Stimulated activated CD8-positive, alpha-beta memory T cell treated with anti-CD3 and anti-CD28 coated beads, Interleukin-7, amount 100 ng/mL, for 24 hours (primary cell): ENCODE measurements around the gene IFNL2.
"Not testable (repeated sequence)": the region's sequence is repeated elsewhere in the genome, so short reads cannot be mapped to it uniquely, and the experiment has no call there.

Source experiments
- DNase-seq: peaks from one replicate; pipeline ENCODE4 v3.0.0-alpha.2; 2020; ENCODE audit warnings: low read depth

IFNL2 gene

DNA sequence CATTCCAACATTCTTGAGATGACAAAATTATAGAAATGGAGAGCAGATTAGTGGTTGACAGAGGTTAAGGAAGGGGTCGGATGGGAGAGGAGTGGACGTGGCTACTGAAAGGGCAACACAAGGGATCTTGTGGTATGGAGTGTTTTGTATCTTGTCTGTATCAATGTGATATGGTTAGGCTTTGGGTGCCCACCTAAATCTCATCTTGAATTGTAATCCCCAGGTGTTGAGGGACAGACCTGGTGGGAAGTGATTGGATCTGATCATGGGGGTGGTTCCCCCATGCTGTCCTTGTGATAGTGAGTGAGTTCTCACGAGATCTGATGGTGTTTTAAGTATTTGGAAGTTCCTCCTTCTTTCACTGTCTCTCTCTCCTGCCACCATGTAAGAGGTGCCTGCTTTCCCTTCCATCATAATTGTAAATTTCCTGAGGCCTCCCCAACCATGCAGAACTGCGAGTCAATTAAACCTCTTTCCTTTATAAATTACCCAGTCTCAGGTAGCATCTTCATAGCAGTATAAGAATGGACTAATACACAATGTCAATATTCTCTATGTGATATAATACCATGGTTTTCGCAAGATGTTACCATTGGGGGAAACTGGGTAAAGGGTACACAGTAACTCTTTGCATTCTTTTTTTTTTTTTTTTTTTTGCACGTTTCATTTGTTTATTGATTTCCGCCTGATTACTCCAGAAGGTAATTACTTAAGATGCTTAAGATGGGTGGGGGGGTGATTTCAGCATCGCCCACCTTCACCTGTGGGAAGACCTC lies 14.6 kb upstream of the IFNL2 start:
- no peak for DNase-seq

DNA sequence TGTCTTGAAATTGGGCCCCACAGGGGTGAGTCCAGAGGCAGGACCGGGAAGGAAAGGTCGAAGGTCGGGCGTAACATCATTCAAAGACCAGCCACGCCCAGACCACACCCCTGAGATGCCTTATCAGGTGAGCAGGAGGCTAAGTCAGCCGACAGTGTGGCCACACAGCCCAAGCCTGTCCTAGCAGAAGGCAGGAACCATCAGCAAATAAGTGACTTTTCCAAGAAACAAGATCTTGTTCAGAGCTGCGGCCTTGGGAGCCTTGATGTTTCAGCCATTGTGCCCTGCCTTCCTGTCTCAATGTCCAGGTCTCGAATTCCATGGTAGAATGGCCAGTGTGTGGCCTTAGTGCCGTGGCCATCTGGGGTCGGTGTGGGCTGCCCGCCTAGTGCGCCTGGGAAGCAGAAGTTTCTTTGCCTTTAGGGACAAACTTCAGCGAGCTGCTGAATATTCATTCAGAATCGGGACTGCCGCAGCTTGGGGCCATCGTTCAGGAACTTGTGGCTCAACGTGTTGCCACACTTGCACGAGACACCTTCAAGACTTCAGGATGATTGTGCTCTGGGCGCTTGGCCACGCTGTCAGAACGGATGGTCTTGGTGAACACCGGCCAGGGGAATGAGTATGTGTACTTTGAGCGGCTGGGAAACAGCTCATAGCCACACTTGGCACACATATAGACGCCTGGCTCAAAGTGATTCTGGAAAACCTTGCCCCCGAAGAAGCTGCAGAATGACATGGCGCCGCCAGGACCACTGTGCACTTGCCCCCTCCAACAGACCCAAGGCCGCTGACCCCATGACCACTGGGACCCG lies 13.5 kb upstream of the IFNL2 start:
- no peak for DNase-seq

DNA sequence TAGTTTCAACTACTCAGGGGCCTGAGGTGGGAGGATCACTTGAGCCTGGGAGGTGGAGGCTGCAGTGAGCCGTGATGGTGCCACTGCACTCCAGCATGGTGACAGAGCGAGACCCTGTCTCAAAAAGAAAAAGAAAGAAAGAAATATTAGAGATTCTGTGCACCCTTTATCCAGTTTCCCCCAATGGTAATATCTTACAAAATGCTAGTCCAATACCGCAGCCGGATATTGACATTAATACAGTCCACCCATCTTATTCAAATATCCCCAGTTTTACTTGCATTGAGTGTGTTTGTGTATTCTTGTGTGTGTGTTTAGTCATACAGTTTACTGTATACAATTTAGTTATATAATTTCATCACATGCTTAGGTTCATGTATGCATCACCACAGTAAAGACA lies 11.0 kb upstream of the IFNL2 start:
- DNase-seq: no peak

DNA sequence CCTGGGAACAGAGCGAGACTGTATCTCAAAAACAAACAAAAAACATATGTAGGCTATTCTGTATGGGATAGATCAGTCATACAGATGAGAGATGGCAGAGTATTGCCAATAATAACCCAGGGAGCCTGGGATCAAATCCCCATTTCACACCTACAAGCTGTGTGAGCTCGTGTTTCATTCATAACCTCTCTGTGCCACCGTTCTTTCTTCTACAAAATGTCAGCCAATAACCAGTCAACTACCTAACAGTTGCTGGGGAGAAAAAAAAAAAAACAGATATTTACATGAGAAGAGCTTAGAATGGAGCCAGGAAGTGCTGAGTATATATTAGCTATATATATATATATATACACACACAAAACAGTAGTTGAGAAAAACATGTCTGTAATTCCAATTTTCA lies 6.5 kb upstream of the IFNL2 start:
- no peak for DNase-seq

DNA sequence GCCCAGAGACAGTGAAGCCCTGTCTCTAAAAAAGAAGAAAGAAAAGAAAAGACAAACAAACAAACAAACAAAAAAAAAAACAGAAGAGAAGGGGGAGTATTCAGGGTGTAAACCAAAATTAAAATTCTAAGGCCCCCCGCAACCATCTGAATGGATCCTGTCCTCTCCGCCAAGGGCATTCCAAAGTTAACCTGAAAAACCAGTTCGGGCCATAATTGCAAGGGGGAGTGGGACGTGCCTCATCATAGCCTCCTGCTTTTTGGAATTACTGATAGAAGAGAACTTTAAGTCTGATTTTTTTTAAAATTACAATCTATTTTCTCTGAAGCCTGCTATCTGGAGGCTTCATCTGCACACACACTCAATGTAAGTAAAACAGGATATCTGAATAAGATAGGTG lies 5.7 kb upstream of the IFNL2 start:
- DNase-seq: no peak

DNA sequence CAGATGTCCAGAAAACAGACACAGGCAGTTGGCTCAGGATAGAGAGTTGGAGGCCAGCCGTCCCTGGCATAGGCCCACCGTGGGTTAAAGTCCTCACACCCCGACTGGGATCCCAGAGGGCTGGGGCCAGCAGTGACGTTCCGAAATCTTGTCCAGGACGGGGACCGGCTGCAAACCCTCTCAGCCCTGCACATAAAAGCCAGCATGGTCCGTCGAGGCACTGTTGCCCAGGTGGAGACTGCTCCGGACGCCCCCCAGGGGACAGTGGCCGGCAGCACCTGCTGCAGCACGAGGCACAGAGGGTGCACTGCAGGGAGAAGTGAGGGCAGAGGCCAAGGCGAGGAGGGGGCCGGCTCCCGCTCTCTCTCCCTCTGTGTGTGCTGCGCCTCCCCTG lies 4.3 kb upstream of the IFNL2 start:
- no peak for DNase-seq

DNA sequence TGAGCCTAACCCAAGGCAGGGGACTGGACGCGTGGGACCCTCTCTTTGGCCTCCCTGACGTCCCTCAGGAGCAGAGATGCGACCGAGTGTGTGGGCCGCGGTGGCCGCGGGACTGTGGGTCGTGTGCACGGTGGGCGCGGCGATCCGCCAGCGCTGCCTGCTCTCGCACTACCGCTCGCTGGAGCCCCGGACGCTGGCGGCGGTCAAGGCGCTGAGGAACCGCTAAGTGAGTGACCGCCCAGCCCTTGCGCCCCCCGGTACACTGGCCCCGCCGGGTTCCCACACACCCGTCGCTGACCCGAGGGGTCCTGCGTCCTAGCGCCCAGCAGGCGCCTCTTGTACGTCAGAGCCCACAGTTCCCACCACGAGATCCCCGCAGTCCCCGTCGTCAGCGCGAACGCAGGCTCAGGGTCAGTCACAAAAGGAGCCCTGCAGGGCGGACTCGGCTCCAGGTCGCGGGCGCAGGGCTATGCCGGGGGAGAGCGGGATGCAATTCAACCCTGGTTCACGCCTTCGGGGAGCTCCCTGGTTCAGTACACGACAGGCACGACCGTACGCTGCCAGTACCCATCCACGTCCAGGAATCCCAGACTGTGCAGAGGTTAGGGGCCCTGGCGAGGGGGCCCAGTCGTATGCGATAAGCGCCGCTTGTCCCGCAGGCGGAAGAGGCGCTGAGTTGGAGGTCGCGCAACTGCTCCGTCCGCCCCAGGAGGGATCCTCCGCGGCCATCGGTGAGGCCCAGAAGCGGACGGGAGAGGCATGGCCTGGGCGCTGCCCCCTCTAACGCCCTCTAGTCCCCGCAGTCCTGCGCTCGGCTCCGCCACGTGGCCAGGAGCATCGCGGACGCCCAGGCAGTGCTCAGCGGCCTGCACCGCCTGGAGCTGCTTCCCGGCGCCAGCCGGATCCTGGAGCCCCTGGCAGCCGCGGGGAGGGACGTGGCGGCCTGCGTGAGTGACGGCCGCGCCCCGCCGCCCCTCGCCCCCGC lies 3.6 kb upstream of the IFNL2 start:
- no peak for DNase-seq

DNA sequence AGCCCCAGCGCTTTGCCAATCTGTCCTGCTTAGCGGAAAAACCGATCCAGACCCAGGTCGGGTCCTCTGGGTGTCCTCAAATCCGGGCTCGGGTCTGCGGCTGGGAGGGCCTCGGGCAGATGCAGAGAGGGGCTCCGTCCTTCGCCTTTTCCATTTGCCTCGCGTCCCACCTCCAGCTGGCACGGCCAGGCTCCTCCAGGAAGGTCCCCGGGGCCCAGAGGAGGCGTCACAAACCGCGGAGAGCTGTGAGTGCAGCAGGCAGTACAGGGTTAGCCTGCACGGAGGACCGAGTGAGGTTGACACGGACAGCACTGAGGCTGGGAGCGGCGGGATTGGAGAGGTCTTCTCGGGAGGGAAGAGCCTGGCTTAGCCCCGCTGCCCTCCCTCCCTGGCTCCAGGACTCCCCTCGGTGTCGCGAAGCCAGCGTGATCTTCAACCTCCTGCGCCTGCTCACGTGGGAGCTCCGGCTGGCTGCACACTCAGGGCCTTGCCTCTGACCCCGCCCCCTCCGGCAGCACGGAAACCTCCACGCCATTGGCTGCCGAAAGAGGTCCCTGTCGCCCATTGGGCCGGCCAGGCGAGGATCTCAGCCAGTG lies 2.8 kb upstream of the IFNL2 start:
- no peak for DNase-seq

DNA sequence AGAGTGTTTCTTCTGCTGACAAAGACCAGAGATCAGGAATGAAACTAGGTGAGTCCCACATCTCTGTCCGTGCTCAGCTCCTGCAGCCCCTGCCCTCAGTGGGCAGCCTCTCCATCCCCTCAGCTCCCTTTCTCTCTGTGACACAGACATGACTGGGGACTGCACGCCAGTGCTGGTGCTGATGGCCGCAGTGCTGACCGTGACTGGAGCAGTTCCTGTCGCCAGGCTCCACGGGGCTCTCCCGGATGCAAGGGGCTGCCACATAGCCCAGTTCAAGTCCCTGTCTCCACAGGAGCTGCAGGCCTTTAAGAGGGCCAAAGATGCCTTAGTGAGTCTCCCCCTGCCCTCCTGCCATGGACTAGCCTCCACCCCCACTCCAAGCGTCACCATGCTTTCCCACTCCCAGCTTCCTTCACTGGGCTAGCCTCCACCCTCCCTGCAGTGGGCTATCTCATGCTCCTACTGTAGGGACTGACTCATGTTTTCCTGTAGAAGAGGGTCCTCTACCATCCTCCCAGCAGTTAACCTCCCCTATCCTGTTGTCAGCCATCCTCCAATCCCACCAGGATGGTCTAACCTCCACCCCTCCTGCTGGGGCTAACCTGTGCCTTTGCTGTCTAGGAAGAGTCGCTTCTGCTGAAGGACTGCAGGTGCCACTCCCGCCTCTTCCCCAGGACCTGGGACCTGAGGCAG lies 481 bp downstream of the IFNL2 start:
- not testable (repeated sequence) for DNase-seq

DNA sequence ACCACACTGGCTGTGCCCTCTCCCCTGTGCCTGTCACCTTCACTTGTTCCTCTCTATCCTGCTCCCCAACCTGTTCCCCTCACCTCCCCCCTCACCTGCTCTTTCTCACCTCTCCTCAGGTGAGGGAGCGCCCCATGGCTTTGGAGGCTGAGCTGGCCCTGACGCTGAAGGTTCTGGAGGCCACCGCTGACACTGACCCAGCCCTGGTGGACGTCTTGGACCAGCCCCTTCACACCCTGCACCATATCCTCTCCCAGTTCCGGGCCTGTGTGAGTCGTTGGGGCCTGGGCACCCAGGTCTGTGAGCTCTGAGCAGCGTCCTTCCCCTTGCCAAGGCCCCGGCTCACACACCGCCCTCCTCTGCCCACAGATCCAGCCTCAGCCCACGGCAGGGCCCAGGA lies 1.2 kb downstream of the IFNL2 start:
- not testable (repeated sequence) for DNase-seq

DNA sequence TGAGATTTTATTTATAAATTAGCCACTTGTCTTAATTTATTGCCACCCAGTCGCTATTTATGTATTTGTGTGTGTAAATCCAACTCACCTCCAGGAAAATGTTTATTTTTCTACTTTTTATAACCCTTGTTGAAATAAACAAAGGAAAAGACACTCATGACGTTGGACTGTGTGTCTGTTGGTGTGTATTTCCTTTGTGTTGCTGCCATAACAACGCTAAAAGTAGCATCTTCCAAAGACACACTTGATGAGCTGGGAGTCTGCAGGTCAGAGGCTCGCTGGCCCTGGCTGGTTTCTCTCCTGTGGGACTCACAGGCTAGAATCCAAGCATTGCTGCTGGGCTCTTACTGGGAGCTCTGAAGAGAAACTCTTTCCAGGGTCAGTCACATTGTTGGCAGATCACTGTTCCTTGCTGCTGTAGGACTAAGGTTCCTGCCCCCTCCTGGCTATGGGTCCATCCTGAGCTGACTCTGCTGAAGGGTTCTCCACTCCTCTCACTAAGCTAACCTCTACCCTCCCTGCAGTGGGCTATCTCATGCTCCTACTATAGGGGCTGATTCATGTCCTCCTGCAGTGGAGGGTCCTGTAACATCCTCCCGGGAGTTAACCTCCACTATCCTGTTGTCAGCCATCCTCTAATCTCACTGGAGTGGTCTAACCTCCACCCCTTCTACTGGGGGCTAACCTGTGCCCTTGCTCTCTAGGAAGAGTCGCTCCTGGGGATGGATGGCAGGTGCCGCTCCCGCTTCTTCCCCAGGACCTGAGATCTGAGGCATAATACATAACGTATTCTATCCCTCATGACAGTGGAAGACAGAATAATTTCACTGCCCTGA lies 2.1 kb downstream of the IFNL2 start:
- no peak for DNase-seq

DNA sequence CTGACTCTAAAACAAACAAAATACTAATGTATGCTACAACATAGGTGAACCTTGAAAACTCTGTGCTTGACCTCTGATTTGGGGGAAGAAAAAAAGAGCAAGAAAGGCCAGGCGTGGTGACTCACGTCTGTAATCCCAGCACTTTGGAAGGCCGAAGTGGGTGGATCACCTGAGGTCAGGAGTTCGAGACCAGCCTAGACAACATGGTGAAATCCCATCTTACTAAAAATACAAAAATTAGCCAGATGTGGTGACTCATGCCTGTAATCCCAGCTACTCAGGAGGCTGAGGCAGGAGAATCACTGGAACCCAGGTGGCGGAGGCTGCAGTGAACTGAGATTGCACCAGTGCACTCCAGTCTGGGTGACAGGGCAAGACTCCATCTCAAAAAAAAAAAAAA lies 5.7 kb downstream of the IFNL2 start:
- DNase-seq: not testable (repeated sequence)

DNA sequence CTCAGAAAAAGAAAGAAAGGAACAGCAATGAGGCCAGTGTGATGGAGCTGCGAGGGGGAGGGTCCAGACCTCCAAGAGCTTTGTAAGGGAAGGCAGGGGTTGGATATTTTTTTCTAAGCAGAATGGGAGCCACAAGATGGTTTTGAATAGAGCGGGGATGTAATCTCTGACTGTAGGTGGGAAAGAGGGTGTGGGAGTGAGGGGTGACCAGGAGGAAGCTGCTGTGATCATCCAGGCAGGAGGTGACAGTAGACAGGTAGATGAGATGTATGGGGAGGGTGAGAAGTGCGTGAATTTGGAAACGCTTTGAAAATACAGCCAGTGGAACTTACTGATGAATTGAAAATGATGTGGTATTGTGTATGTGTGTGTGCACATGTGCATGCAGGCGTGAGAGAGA lies 7.4 kb downstream of the IFNL2 start:
- no peak for DNase-seq

DNA sequence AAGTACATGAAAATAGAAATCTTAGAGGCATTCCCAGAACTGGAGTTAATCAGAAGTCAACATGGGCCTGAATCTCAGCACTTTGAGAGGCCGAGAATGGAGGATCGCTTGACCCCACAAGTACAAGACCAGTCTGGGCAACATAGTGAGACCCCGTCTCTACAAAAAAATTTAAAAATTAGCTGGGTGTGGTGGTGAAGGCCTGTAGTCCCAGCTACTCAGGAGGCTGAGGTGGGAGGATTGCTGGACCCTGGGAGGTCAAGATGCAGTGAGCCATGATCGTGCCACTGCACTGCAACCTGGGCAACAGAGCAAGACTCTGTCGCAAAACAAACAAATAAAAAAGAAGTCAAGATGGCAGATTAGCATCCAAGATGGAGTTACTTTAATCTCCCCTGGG lies 8.5 kb downstream of the IFNL2 start:
- DNase-seq: no peak

DNA sequence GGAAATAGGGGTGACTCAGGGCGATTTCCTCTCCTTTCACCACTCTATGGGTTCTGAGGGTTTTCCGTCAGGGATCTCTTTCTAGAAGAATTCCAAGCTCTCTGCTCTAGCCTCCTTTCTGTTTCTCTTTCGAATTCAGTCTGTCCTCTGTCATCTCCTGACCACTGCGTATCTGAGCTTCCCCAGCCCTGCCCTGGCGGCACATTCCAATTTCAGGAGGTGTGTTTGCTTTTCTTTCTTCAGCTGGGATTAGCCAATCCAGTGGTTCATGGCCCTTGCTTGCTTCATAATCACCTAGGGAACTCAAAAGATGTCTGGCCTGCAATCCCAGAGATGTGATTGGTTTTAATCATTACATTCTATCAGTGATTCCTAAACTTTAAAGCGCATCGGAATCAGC lies 9.4 kb downstream of the IFNL2 start:
- DNase-seq: no peak

DNA sequence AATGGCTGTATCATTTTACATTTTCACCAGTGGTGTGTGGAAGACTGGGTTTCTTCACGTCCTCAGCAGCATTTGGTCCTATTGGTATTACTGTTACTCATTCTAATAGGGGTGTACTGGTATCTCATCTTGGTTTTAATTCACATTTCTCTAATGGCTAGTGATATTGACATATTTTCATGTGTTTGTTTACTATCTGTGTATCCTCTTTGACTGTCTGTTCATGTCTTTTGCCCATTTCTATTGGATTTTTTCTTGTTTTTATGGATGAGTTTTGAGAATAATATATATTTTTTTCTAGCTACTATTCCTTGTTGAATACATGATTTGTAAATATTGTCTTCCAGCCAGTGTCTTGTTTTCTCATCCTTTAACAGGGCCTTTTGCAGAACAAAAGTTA lies 13.8 kb downstream of the IFNL2 start:
- no peak for DNase-seq

DNA sequence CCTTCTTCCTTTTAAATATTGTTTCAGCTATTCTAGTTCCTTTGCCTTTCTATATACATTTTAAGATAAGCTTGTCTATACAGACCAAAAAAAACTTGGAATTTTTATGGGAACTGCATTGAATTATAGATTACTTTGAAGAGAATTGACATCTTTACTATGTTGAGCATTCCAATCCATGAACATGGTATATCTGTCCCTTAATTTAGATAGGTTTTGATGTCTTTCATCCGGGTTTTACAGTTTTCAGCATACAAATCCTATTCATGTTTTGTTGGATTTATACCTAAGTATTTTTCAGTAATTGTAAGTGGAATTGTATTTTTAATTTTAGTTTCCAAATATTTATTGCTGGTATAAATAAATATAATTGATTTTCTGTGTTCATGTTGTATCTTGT lies 15.8 kb downstream of the IFNL2 start:
- no peak for DNase-seq

DNA sequence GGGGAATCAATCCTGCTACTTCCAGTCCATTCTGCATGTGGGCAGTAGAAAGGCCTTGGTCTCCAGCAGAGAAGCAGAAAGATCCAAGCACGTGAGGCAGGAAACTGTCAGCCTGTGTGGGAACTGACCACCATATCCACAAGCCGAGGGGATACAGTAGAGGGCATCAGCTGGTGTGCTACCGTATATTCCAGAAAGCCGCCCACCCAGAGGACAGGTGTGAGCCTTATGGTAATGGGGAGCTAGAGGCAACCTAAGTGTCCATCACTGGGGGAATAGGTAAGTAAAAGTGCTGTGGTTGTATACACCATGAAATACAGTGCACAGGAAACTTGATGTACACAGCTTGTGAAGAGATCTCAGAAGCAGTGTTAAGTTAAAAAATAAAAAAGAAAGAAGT lies 25.2 kb downstream of the IFNL2 start:
- no peak for DNase-seq

DNA sequence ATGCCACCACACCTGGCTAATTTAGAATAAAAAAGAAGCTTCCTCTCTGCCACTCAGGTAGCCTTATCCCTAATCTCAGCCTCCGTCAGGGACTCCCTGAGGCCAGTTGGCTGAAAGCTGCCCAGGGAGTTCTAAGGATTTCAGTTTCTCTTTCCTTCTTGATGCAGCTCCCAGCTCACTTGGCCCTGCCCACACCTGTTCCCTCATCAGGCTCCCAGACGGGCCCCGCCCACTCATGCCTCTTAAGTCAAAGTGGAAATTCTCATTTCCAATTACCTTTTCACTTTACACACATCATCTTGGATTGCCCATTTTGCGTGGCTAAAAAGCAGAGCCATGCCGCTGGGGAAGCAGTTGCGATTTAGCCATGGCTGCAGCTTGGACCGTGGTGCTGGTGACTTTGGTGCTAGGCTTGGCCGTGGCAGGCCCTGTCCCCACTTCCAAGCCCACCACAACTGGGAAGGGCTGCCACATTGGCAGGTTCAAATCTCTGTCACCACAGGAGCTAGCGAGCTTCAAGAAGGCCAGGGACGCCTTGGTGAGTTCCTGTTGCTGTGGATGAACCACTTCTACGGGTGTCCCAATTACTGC lies 28.0 kb downstream of the IFNL2 start, which contains the start of gene IFNL1:
IFNL1 (plus strand) TSS at position 353 of the 591 bp plus-strand sequence; CDS start at position 368, 15 bp downstream.
- no peak for DNase-seq

DNA sequence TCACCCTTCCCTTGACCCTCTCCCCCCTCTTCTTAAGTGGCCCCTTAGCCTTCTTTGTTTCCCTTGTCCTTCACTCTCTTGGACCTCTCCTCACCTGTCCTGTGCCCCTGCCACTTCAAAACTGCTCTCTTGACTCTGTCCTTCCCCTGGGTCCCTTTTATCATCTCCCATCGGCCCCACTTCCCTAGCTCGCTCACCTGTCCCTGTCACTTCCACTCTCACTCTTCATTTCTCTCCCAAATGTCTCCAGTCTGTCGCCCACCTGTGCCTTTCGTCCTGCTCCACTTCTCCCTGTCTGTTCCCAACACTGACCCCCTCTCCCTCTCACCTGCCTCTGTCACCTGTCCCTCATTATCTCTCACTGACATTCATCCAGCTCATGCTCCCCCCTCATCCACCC lies 28.7 kb downstream of the IFNL2 start:
- no peak for DNase-seq
